HEK293 (cell line): Measurements from ENCODE around the gene CKS1B.
A peak's percentile ranks its signal among the peaks of the same experiment; 100 is the strongest.

Source experiments
- CTCF ChIA-PET: fragments of 350-600 bp; formaldehyde crosslinking; extraction: SDS; loops from one replicate; lab custom pipeline; 2021; ENCODE audit warnings: antibody characterized with exemption; lab: Yijun Ruan, JAX
- POLR2A ChIA-PET: fragments of 300-600 bp; formaldehyde crosslinking; extraction: SDS; loops from one replicate; lab custom pipeline; 2020; ENCODE audit warnings: antibody characterized with exemption, inconsistent platforms; lab: Yijun Ruan, JAX
- H3K27ac ChIP-seq: fragments of 200-500 bp; sonication (Bioruptor generic); 2 replicates; pipeline ENCODE4 v1.5.1; 2014; ENCODE audit warnings: low read depth, low read length, control low read depth, inconsistent platforms; ENCODE audit errors: extremely low read depth
- H3K36me3 ChIP-seq, 2 experiments: fragments of 200-500 bp in 1 of 2; sonication (Bioruptor generic) in 1 of 2; 1 replicate in 1 of 2; 2 replicates in 1 of 2; pipeline ENCODE4 v1.5.1; 2014 to 2017; ENCODE audit warnings: inconsistent platforms in 2 of 2, low read length in 2 of 2; ENCODE audit not compliant: control insufficient read depth in 2 of 2, insufficient read depth in 1 of 2
- H3K4me1 ChIP-seq: fragments of 200-500 bp; sonication (Bioruptor generic); 2 replicates; pipeline ENCODE4 v1.5.1; 2014; ENCODE audit warnings: mild to moderate bottlenecking, low read length, inconsistent platforms; ENCODE audit not compliant: control insufficient read depth, insufficient read depth
- H3K4me3 ChIP-seq: 2 replicates; pipeline ENCODE4 v1.5.1; 2011; ENCODE audit warnings: low read depth, mild to moderate bottlenecking, control low read depth, low read length, moderate library complexity
- H3K9me3 ChIP-seq: fragments of 200-500 bp; sonication (Bioruptor generic); 2 replicates; pipeline ENCODE4 v1.5.1; 2014; ENCODE audit warnings: low read depth, low read length, inconsistent platforms; ENCODE audit not compliant: control insufficient read depth, insufficient read depth
- ATF2 ChIP-seq: fragments of 450-650 bp; formaldehyde crosslinking; IDR thresholded peaks from 2 replicates; pipeline ENCODE4 v1.5.1; 2016; ENCODE audit warnings: missing biosample characterization, missing genetic modification characterization, low read depth
- BCL11B ChIP-seq: fragments of 450-650 bp; formaldehyde crosslinking; IDR thresholded peaks from 2 replicates; pipeline ENCODE4 v1.5.1; 2016; ENCODE audit warnings: low read depth, missing biosample characterization, missing genetic modification characterization
- FEZF1 ChIP-seq: fragments of 450-650 bp; formaldehyde crosslinking; IDR thresholded peaks from 2 replicates; pipeline ENCODE4 v1.5.1; 2016; ENCODE audit warnings: missing biosample characterization, missing genetic modification characterization
- GLIS2 ChIP-seq: fragments of 450-650 bp; formaldehyde crosslinking; IDR thresholded peaks from 2 replicates; pipeline ENCODE4 v1.5.1; 2016; ENCODE audit warnings: missing biosample characterization, missing genetic modification characterization
- KLF10 ChIP-seq: fragments of 450-650 bp; IDR thresholded peaks from 2 replicates; pipeline ENCODE4 v1.5.1; 2018; ENCODE audit warnings: missing biosample characterization, mild to moderate bottlenecking, missing genetic modification characterization
- PRDM1 ChIP-seq: fragments of 450-650 bp; formaldehyde crosslinking; IDR thresholded peaks from 2 replicates; pipeline ENCODE4; 2016; ENCODE audit warnings: missing biosample characterization, missing genetic modification characterization
- ZFP41 ChIP-seq: fragments of 450-650 bp; formaldehyde crosslinking; IDR thresholded peaks from 2 replicates; pipeline ENCODE4 v1.5.1; 2016; ENCODE audit warnings: missing biosample characterization, missing genetic modification characterization, borderline replicate concordance
- ZIC2 ChIP-seq: fragments of 450-650 bp; formaldehyde crosslinking; IDR thresholded peaks from 2 replicates; pipeline ENCODE4 v1.5.1; 2016; ENCODE audit warnings: missing biosample characterization, missing genetic modification characterization
- ZNF169 ChIP-seq: fragments of 450-650 bp; formaldehyde crosslinking; IDR thresholded peaks from 2 replicates; pipeline ENCODE4 v1.5.1; 2016; ENCODE audit warnings: missing biosample characterization, missing genetic modification characterization
- ZNF184 ChIP-seq: fragments of 450-650 bp; IDR thresholded peaks from 2 replicates; pipeline ENCODE4 v1.5.1; 2018; ENCODE audit warnings: missing biosample characterization, mild to moderate bottlenecking, missing genetic modification characterization
- ZNF239 ChIP-seq: fragments of 450-650 bp; formaldehyde crosslinking; IDR thresholded peaks from 2 replicates; pipeline ENCODE4 v1.5.1; 2016; ENCODE audit warnings: missing biosample characterization, missing genetic modification characterization
- ZNF311 ChIP-seq: fragments of 450-650 bp; formaldehyde crosslinking; IDR thresholded peaks from 2 replicates; pipeline ENCODE4 v1.5.1; 2017; ENCODE audit warnings: missing biosample characterization, missing genetic modification characterization, borderline replicate concordance
- ZNF366 ChIP-seq: fragments of 450-650 bp; formaldehyde crosslinking; conservative IDR thresholded peaks from 2 replicates; pipeline ENCODE4 v1.5.1; 2016; ENCODE audit warnings: missing biosample characterization, missing genetic modification characterization
- ZNF391 ChIP-seq: fragments of 450-650 bp; formaldehyde crosslinking; IDR thresholded peaks from 2 replicates; pipeline ENCODE4 v1.5.1; 2016; ENCODE audit warnings: low read depth, missing biosample characterization, missing genetic modification characterization, borderline replicate concordance
- ZNF433 ChIP-seq: fragments of 450-650 bp; formaldehyde crosslinking; IDR thresholded peaks from 2 replicates; pipeline ENCODE4 v1.5.1; 2016; ENCODE audit warnings: missing biosample characterization, missing genetic modification characterization, low read depth
- ZNF518A ChIP-seq: fragments of 450-650 bp; formaldehyde crosslinking; conservative IDR thresholded peaks from 2 replicates; pipeline ENCODE4 v1.5.1; 2016; ENCODE audit warnings: low read depth, missing biosample characterization, missing genetic modification characterization
- ZNF571 ChIP-seq: fragments of 450-650 bp; formaldehyde crosslinking; IDR thresholded peaks from 2 replicates; pipeline ENCODE4 v1.5.0; 2017; ENCODE audit warnings: missing biosample characterization, missing genetic modification characterization
- ZNF660 ChIP-seq: fragments of 450-650 bp; IDR thresholded peaks from 2 replicates; pipeline ENCODE4 v1.5.1; 2018; ENCODE audit warnings: missing biosample characterization, mild to moderate bottlenecking, missing genetic modification characterization
- ZNF768 ChIP-seq: fragments of 450-650 bp; formaldehyde crosslinking; IDR thresholded peaks from 2 replicates; pipeline ENCODE4 v1.5.1; 2018; ENCODE audit warnings: missing biosample characterization, mild to moderate bottlenecking, missing genetic modification characterization
- ZNF777 ChIP-seq: fragments of 450-650 bp; formaldehyde crosslinking; IDR thresholded peaks from 2 replicates; pipeline ENCODE4 v1.5.1; 2017; ENCODE audit warnings: missing biosample characterization, missing genetic modification characterization, borderline replicate concordance
- TF ChIP-seq, protein P1 (sequence below): fragments of 450-650 bp; formaldehyde crosslinking; IDR thresholded peaks from 2 replicates; pipeline ENCODE4 v1.5.1; 2017; ENCODE audit warnings: missing biosample characterization, mild to moderate bottlenecking, missing genetic modification characterization, moderate library complexity
- TF ChIP-seq, protein P2 (sequence below): fragments of 450-650 bp; formaldehyde crosslinking; optimal IDR thresholded peaks from 2 replicates; pipeline ENCODE3; 2016; ENCODE audit warnings: missing biosample characterization, mild to moderate bottlenecking, missing genetic modification characterization
- TF ChIP-seq, protein P3 (sequence below): fragments of 450-650 bp; formaldehyde crosslinking; IDR thresholded peaks from 2 replicates; pipeline ENCODE4 v1.5.1; 2016; ENCODE audit warnings: missing biosample characterization, missing genetic modification characterization

Gene CKS1B

GRCh38 chr1:154972517-154973343 lies 1.8 kb upstream of the CKS1B start (continued):
- TF ChIP-seq ZNF768 (tag by site-specific recombination) (no peak), ZNF518A (peak; percentile 35; the same call in 1 of the 2 replicates), ZIC2 (tag by site-specific recombination) (peak; percentile 73), ZNF391 (peak; percentile 53; the same call in 1 of the 2 replicates), KLF10 (tag by site-specific recombination) (peak; percentile 58; the same call in 1 of the 2 replicates), ZNF777 (no peak), ZNF433 (no peak), ATF2 (tag by site-specific recombination) (no peak), ZNF366 (tag by site-specific recombination) (peak; percentile 53), ZNF184 (no peak; the same call in 1 of the 2 replicates), GLIS2 (tag by site-specific recombination) (peak; percentile 51; the same call in 1 of the 2 replicates), ZNF571 (no peak), ZFP41 (no peak)
- TF ChIP-seq, protein P1, sequence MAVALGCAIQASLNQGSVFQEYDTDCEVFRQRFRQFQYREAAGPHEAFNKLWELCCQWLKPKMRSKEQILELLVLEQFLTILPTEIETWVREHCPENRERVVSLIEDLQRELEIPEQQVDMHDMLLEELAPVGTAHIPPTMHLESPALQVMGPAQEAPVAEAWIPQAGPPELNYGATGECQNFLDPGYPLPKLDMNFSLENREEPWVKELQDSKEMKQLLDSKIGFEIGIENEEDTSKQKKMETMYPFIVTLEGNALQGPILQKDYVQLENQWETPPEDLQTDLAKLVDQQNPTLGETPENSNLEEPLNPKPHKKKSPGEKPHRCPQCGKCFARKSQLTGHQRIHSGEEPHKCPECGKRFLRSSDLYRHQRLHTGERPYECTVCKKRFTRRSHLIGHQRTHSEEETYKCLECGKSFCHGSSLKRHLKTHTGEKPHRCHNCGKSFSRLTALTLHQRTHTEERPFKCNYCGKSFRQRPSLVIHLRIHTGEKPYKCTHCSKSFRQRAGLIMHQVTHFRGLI: peak; percentile 95
- TF ChIP-seq, protein P2, sequence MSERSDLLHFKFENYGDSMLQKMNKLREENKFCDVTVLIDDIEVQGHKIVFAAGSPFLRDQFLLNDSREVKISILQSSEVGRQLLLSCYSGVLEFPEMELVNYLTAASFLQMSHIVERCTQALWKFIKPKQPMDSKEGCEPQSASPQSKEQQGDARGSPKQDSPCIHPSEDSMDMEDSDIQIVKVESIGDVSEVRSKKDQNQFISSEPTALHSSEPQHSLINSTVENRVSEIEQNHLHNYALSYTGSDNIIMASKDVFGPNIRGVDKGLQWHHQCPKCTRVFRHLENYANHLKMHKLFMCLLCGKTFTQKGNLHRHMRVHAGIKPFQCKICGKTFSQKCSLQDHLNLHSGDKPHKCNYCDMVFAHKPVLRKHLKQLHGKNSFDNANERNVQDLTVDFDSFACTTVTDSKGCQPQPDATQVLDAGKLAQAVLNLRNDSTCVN (tag by site-specific recombination): no peak

GRCh38 chr1:154973344-154974101 lies 958 bp upstream of the CKS1B start:
- CTCF ChIA-PET: interaction anchor here (0.6 to 2.7 kb wide), 13 partner anchors 10 to 96 kb away, joined by 3 to 16 read pairs (median 4); partner anchors contain the start of genes FLAD1 and PYGO2
- H3K36me3 ChIP-seq: peaks cover 0 to 19% of the 10 kb centered on the region in 2 experiments; a peak in 2 of 3 replicates
- POLR2A ChIA-PET: interaction anchor here (0.6 to 6.0 kb wide), 18 partner anchors 8 to 111 kb away, joined by 3 to 69 read pairs (median 8); partner anchors contain the start of genes ADAM15, FLAD1, KCNN3 and LENEP
- TF ChIP-seq, protein P3, sequence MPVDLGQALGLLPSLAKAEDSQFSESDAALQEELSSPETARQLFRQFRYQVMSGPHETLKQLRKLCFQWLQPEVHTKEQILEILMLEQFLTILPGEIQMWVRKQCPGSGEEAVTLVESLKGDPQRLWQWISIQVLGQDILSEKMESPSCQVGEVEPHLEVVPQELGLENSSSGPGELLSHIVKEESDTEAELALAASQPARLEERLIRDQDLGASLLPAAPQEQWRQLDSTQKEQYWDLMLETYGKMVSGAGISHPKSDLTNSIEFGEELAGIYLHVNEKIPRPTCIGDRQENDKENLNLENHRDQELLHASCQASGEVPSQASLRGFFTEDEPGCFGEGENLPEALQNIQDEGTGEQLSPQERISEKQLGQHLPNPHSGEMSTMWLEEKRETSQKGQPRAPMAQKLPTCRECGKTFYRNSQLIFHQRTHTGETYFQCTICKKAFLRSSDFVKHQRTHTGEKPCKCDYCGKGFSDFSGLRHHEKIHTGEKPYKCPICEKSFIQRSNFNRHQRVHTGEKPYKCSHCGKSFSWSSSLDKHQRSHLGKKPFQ (tag by site-specific recombination): no peak
- TF ChIP-seq ZNF311: no peak
- no peak for TF ChIP-seq ZNF239 (tag by site-specific recombination)
- TF ChIP-seq ZNF660: peak; percentile 82
- TF ChIP-seq PRDM1 (tag by site-specific recombination): peak; percentile 94
- peak; percentile 95 for TF ChIP-seq FEZF1
- no peak for TF ChIP-seq ZNF169 (tag by site-specific recombination)
- peak; percentile 67; the same call in 1 of the 2 replicates for TF ChIP-seq BCL11B (tag by site-specific recombination)

More at GRCh38 chr1:154973344-154974101, 958 bp upstream of the CKS1B start:
- H3K9me3 ChIP-seq: no peaks in the 10 kb centered on the region
- H3K4me3 ChIP-seq: peak overlapping the region; percentile 68
- peak overlapping the region; percentile 76 for H3K27ac ChIP-seq
- H3K4me1 ChIP-seq: peaks cover 12% of the 10 kb centered on the region
